ENCODE data around the gene CDYL2. TPM values are rescaled to one million over a fixed set of nuclear protein-coding genes. Genes with fewer than 3 reads are reported as not detected.
"Not testable (repeated sequence)": the region's sequence is repeated elsewhere in the genome, so short reads cannot be mapped to it uniquely, and the experiment has no call there.

CDYL2 gene
- total RNA-seq, 2 experiments from 2014 or later = 60.8 to 63.2 TPM

DNA sequence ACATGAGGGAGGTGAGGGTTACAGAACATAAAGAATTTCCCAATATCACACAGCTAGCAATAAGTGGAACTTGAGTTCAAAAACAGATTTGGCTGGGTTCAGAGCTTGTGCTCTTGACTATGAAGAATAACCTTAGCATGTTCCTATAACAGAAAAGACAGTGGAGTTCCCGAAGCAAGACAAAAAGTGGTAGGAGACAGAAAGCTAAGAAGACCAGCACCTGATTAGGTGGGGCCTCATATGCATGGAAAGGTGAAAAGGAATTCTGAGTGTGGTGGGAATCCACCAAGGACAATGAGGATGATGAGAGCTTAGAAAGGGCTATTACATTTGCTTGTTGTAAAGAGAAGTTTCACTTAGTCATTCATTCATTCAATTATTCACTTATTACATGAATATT, 26.6 kb upstream of the CDYL2 start:
- Mint-ChIP-seq H3K27me3 (peaks cover 60% of the 10 kb centered on the region), H3K27ac (no peak overlapping the region), H3K36me3 (no peaks in the 10 kb centered on the region), H3K4me1 (no peaks in the 10 kb centered on the region), H3K9me3 (ENCODE audit: low read depth) (no peaks in the 10 kb centered on the region), H3K4me3 (no peak overlapping the region)
- ATAC-seq = no peak
- CTCF ChIA-PET = interaction anchor here (1.3 kb wide), 2 partner anchors 12 to 304 kb away, joined by 4 to 7 read pairs; no protein-coding TSS in a partner anchor
- DNase-seq = no peak

DNA sequence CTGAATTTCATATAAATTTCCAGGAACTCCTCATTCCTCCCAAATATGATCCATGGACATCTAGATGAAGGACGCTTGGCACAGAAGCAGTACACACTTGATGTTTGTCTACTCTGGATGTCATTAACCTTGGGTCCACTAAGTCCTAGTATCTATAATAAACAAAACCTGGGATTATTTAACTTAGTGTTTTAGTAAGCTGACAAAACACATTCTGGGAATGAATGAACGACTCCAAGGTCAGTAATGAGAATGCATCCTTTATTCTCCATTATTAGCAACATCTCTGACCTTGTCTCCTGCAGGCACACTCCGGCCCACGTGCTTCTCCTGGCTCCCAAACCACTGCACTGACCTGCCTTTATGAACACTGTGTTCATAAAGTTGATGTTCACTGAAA, 24.1 kb upstream of the CDYL2 start:
- Mint-ChIP-seq H3K4me3 (no peak overlapping the region), H3K27me3 (peaks cover 38% of the 10 kb centered on the region), H3K36me3 (no peaks in the 10 kb centered on the region), H3K9me3 (ENCODE audit: low read depth) (no peaks in the 10 kb centered on the region), H3K4me1 (peaks cover 2% of the 10 kb centered on the region), H3K27ac (no peak overlapping the region)
- no peak for DNase-seq
- ATAC-seq = no peak
- CTCF ChIA-PET = interaction anchor here (7.8 kb wide), 1 partner anchor 301 kb away, joined by 117 read pairs; no protein-coding TSS in a partner anchor

DNA sequence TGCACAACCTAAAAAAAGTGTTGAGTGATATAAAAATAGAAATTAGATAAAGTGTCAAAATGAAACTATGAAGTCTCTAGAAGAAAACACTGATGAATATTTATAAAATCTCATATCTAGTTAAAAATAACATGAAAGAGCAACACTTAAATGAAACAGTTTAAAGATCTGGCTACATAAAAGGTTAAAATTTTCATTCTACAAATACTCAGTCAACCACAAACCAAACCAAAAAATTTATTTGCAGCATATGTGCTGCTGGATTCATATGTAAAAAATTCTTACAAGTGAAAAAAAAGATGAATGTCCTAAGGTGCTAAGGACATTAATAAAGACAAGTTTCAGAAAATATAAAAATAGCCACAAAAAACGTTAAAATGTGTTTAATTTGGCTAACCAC, 22.6 kb upstream of the CDYL2 start:
- CTCF ChIA-PET = interaction anchor here (0.9 to 7.8 kb wide), 3 partner anchors 20 to 300 kb away, joined by 3 to 117 read pairs (median 5); no protein-coding TSS in a partner anchor
- Mint-ChIP-seq H3K4me3 (no peak overlapping the region), H3K27me3 (peaks cover 27% of the 10 kb centered on the region), H3K4me1 (peaks cover 2% of the 10 kb centered on the region), H3K9me3 (ENCODE audit: low read depth) (no peaks in the 10 kb centered on the region), H3K36me3 (no peaks in the 10 kb centered on the region), H3K27ac (no peak overlapping the region)
- no peak for DNase-seq
- no peak for ATAC-seq

DNA sequence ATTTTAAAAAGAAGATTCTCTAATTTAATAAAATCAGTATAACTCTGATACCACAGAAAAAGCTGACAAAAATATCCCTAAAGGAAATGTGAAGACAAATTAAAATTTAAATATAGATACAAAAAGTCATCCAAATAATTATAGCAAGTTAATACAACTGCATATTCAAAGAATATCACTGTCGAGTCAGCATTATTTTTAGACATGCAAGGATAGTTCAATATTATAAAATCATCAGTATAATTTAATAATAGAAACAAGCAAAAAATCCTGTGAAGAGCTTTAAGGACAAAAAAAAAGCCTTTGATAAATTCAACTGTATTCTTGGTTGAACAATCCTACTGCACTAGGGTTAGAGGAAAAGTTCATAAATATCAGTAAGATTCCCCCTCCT, 21.0 kb upstream of the CDYL2 start:
- peaks cover 20% of the 10 kb centered on the region for H3K27me3 Mint-ChIP-seq
- CTCF ChIA-PET = interaction anchor here (0.7 to 7.8 kb wide), 13 partner anchors 9 to 298 kb away, joined by 3 to 117 read pairs (median 3); partner anchors contain the start of gene ATMIN
- peaks cover 2% of the 10 kb centered on the region for H3K36me3 Mint-ChIP-seq
- peaks cover 2% of the 10 kb centered on the region for H3K4me1 Mint-ChIP-seq
- H3K27ac Mint-ChIP-seq = no peak overlapping the region
- H3K4me3 Mint-ChIP-seq = no peak overlapping the region
- ATAC-seq (no peak), DNase-seq (no peak)
- no peaks in the 10 kb centered on the region for H3K9me3 Mint-ChIP-seq (ENCODE audit: low read depth)

DNA sequence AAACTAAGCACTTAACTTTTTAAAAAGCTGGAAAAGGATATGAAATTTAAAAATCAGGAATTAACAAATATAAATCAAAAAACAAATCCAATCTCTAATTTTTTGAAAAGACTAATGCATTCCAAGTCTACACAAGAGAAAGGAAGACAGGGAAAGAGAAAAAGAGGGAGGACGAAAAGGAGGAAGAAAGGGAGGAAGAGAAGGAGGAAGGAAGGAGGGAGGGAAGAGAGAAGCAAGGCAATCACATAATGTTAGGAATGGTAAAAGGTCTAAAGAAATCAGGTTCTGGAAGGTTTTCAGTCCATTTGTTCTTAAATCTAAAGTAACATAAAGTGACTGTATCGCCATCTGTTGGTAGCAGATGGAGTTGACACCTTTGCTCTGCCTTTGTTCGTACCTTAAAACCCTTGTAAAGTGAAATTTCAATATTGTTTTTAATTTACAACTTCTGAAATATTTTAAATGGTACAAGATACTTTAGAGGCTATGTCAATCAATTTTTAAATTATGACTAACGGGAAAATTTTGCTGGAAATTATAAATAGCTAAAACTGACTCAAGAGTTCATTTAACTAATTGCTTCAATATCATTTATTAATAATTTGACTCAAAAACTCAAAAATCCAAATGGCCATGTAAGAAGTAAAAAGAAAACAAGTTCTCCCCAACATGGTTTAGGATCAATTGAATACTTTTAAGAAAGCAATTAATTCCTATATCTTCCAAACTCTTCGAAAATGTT, 20.4 kb upstream of the CDYL2 start:
- Mint-ChIP-seq H3K27ac (no peak overlapping the region), H3K36me3 (peaks cover 3% of the 10 kb centered on the region), H3K4me3 (no peak overlapping the region), H3K27me3 (peaks cover 19% of the 10 kb centered on the region), H3K4me1 (peaks cover 2% of the 10 kb centered on the region), H3K9me3 (ENCODE audit: low read depth) (no peaks in the 10 kb centered on the region)
- CTCF ChIA-PET = interaction anchor here (0.7 to 7.8 kb wide), 20 partner anchors 8 to 300 kb away, joined by 3 to 117 read pairs (median 3); partner anchors contain the start of gene ATMIN
- ATAC-seq = no peak
- DNase-seq = peak; percentile 63

DNA sequence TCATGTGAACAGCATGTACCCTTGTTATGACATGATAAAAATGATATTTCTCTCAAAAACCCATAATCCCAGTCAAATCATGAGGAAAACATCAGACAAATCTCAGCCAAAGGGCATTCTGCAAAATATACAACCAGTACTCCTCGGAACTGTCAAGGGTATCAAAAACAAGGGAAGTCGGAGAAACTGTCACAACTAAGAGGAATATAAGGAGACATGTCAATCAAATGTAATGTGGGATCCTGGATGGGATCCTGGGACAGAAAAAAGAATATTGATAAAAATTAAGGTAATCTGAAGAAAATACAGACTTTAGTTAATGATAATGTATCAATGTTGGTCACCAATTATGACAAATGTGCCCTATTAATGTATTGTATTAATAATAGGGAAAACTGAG, 15.6 kb upstream of the CDYL2 start:
- no peak for ATAC-seq
- no peak for DNase-seq
- Mint-ChIP-seq H3K36me3 (peaks cover 14% of the 10 kb centered on the region), H3K27me3 (peaks cover 4% of the 10 kb centered on the region), H3K27ac (no peak overlapping the region), H3K9me3 (ENCODE audit: low read depth) (no peaks in the 10 kb centered on the region), H3K4me1 (peaks cover 7% of the 10 kb centered on the region), H3K4me3 (no peak overlapping the region)
- CTCF ChIA-PET = interaction anchor here (2.2 kb wide), 1 partner anchor 293 kb away, joined by 18 read pairs; no protein-coding TSS in a partner anchor

DNA sequence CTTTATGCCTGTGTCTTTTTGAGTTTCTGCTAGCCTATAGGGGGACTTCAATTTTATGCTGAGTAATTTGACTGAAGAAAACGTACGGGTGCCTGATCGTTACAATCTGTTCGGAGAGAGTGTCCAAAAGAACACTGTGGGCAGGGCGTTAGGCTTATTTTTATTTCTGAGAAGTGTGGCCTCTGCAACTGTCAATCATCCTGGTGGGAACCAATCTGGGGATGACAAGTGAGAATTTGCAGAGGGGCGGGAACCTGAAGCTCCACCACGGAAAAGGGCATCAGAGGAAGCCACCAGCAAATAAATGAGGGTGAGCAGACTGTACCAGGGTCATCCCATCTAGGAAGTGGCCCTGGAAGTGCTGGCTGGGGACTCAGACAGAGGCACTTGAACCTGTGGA, 12.0 kb upstream of the CDYL2 start:
- CTCF ChIA-PET = interaction anchor here (1.0 kb wide), 1 partner anchor 9 kb away, joined by 3 read pairs; no protein-coding TSS in a partner anchor
- H3K4me1 Mint-ChIP-seq = peaks cover 4% of the 10 kb centered on the region
- H3K36me3 Mint-ChIP-seq = peaks cover 26% of the 10 kb centered on the region
- no peaks in the 10 kb centered on the region for H3K9me3 Mint-ChIP-seq (ENCODE audit: low read depth)
- ATAC-seq = no peak
- no peak overlapping the region for H3K27ac Mint-ChIP-seq
- H3K4me3 Mint-ChIP-seq = no peak overlapping the region
- H3K27me3 Mint-ChIP-seq = peaks cover 4% of the 10 kb centered on the region
- no peak for DNase-seq

DNA sequence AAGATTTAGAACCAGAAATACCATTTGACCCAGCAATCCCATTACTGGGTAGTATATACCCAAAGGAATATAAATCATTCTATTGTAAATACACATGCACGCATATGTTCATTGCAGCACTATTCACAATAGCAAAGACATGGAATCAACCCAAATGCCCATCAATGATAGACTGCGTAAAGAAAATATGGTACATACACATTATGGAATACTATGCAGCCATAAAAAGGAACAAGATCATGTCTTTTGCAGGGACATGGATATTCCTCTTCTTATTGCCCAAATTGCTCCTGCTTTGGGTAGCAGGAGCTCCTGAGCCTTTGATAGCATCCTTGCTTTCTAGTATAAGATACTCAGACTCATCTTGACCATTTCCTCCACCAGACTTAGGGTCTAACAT, 10.9 kb upstream of the CDYL2 start:
- DNase-seq; H3K4me1 Mint-ChIP-seq; H3K27ac Mint-ChIP-seq; CTCF ChIA-PET; H3K27me3 Mint-ChIP-seq; ATAC-seq; H3K4me3 Mint-ChIP-seq; H3K9me3 Mint-ChIP-seq (ENCODE audit: low read depth): not testable (repeated sequence)
- peaks cover 26% of the 10 kb centered on the region for H3K36me3 Mint-ChIP-seq

DNA sequence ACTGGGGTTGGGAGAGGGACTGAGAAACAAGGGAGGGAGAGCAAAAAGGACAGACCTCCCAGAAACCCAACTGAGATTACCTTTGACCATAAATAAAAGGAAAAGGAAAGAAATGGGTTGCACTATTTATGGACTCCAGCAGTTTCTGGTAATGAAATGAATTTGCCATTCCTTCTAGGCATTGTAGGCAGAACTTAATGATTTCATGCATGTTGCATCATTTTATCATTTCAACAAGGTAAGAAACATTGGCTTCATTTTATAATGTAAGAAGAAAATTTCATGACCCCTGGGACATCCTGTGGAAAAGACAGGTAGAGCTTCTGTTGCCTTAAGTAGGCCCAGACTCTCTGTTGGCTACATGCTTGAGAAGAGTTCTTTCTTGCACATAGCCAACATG, 8.2 kb upstream of the CDYL2 start:
- Mint-ChIP-seq H3K9me3 (ENCODE audit: low read depth) (no peaks in the 10 kb centered on the region), H3K27me3 (no peaks in the 10 kb centered on the region), H3K4me3 (no peak overlapping the region), H3K4me1 (peaks cover 4% of the 10 kb centered on the region), H3K36me3 (peaks cover 23% of the 10 kb centered on the region), H3K27ac (no peak overlapping the region)
- ATAC-seq = no peak
- CTCF ChIA-PET = interaction anchor here (1.4 to 3.3 kb wide), 3 partner anchors 13 to 286 kb away, joined by 5 to 11 read pairs (median 10); no protein-coding TSS in a partner anchor
- no peak for DNase-seq

DNA sequence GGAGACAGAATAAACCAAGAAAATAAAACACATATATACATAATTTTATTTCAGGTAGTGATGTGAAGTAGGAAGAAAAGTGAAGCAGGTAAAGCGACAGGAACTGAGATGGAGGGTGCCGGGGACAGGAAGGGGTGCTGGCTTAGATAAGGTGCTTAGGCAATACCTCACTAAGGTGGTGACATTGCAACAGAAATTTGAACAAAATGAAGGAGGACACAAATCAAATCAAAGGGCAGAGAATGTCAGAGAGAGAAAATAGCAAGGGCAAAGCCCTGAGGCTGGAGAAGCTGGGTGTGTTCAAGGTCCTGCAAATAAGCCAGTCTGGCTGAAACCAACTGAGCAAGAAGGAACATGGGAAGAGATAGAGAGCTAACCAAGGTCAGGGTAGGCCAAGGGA, 5.0 kb upstream of the CDYL2 start:
- Mint-ChIP-seq H3K27ac (no peak overlapping the region), H3K36me3 (peaks cover 16% of the 10 kb centered on the region), H3K9me3 (ENCODE audit: low read depth) (no peaks in the 10 kb centered on the region), H3K4me1 (peaks cover 25% of the 10 kb centered on the region), H3K27me3 (no peaks in the 10 kb centered on the region), H3K4me3 (no peak overlapping the region)
- DNase-seq (no peak), ATAC-seq (no peak)
- CTCF ChIA-PET = interaction anchor here (3.1 kb wide), 1 partner anchor 282 kb away, joined by 13 read pairs; no protein-coding TSS in a partner anchor

DNA sequence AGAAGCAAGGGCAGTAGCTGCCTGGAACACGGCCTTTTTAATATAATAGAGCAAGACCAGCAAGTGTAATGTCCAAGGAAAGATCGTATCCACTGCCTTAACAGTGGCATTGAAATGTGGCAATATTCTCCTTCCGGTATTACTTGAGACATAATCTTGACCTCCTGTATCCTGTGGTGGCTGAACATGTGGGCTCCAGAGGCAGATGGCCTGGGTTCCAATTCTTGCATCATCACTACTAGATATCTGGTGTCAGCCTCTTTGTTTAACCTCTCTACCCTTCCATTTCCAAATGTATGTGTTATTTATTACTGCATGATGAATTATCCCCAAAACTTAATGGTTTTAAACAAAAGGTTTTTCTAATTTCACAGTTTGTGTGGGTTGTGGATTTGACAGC, 3.5 kb upstream of the CDYL2 start:
- H3K4me3 Mint-ChIP-seq = no peak overlapping the region
- DNase-seq (no peak), ATAC-seq (no peak)
- CTCF ChIA-PET = interaction anchor here (0.7 to 3.1 kb wide), 5 partner anchors 9 to 281 kb away, joined by 3 to 18 read pairs (median 10); no protein-coding TSS in a partner anchor
- no peaks in the 10 kb centered on the region for H3K27me3 Mint-ChIP-seq
- peaks cover 30% of the 10 kb centered on the region for H3K4me1 Mint-ChIP-seq
- H3K9me3 Mint-ChIP-seq (ENCODE audit: low read depth) = no peaks in the 10 kb centered on the region
- H3K27ac Mint-ChIP-seq = peak overlapping the region; percentile 86
- peaks cover 10% of the 10 kb centered on the region for H3K36me3 Mint-ChIP-seq

DNA sequence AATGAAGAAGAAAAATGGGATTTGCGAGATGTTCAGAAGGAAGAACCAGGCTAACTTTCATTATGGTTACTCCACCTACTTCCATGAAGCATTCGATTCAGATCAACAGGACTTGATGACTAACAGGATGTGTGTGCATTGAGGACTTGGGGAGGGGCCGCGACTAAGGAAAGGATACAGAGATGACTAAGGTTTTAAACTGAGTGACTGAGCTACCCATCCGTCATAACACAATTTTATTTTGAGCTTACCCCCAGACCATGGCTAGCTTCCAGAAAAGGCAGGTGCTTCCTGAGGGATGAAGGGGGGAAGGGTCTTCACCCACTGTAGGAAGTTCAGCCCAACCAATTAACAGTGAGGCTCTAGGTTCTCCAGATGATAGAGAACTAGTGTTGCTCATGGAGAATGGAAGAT, 2.5 kb upstream of the CDYL2 start:
- CTCF ChIA-PET = interaction anchor here (0.5 to 2.3 kb wide), 8 partner anchors 18 to 280 kb away, joined by 3 to 18 read pairs (median 4); no protein-coding TSS in a partner anchor
- Mint-ChIP-seq H3K36me3 (peaks cover 15% of the 10 kb centered on the region), H3K4me1 (peaks cover 40% of the 10 kb centered on the region), H3K9me3 (ENCODE audit: low read depth) (no peaks in the 10 kb centered on the region), H3K4me3 (peak overlapping the region; percentile 43), H3K27ac (peak overlapping the region; percentile 86), H3K27me3 (no peaks in the 10 kb centered on the region)
- ATAC-seq (peak; percentile 73), DNase-seq (peak; percentile 87)

DNA sequence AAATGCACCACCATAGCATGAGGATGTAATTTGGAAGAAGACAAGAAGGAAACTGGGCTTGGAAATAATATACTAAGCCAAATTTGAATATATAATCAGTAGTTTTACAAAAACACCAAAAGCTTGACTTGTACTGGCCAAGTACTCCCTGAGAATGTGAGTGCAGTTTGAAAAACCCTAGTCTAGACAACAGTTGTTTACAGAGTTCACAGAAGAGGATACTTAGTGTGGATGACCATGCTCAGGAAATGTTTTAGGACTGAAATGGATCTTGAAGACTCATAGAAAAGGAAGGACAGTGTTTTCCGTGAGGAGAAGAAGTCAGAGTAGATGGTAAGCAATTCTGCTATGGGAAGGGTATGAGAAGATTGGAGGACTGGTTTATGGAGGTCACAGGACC, 1.9 kb upstream of the CDYL2 start:
- no peaks in the 10 kb centered on the region for H3K27me3 Mint-ChIP-seq
- no peaks in the 10 kb centered on the region for H3K9me3 Mint-ChIP-seq (ENCODE audit: low read depth)
- H3K4me3 Mint-ChIP-seq = peak overlapping the region; percentile 43
- H3K36me3 Mint-ChIP-seq = peaks cover 14% of the 10 kb centered on the region
- no peak for DNase-seq
- peaks cover 42% of the 10 kb centered on the region for H3K4me1 Mint-ChIP-seq
- no peak for ATAC-seq
- CTCF ChIA-PET = interaction anchor here (1.0 to 2.3 kb wide), 7 partner anchors 19 to 280 kb away, joined by 3 to 18 read pairs (median 5); no protein-coding TSS in a partner anchor
- peak overlapping the region; percentile 86 for H3K27ac Mint-ChIP-seq
